ENCODE measurements around the gene VAT1L.

The VAT1L gene

DNA sequence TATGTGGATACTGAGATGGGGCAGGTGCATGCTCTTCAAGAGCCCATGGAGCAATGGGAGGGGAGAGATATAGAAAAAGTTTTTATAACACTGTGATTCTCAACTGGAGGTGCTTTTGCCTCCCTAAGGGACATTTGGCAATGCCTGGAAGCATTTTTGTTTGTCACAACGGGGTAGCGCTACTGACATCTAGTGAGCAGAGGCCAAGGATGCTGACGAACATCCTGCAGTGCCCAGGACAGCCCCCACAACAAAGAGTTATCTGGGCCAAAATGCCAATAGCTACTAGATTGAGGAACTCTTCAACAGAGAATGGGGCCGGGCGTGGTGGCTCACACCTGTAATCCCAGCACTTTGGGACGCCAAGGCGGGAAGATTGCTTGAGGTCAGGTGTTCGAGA, 166.8 kb downstream of the VAT1L start:
- Histone ChIP-seq H3K4me3 (ENCODE audit: low read depth, low read length) (no peak overlapping the region), H3K27ac (ENCODE audit: low read depth, low read length) (no peak overlapping the region), H3K9me3 (ENCODE audit: control insufficient read depth, insufficient read depth, low read depth, low read length) (0 out of 2 replicates have a peak, but pooled peaks cover 3% of the 10 kb centered on the region), H3K36me3 (ENCODE audit: control insufficient read depth, insufficient read depth, low read length) (peaks cover 4% of the 10 kb centered on the region; the same call in 1 of the 2 replicates), H3K9ac (ENCODE audit: low read length) (no peak overlapping the region), H3K4me1 (ENCODE audit: control insufficient read depth, insufficient read depth, low read length) (0 out of 2 replicates have a peak, but pooled peaks cover 3% of the 10 kb centered on the region), H3K27me3 (ENCODE audit: control insufficient read depth, insufficient read depth, low read length) (no peaks in the 10 kb centered on the region)

- Histone ChIP-seq H3K36me3 (ENCODE audit: control insufficient read depth, insufficient read depth, low read length) (peaks cover 4% of the 10 kb centered on the region; the same call in 1 of the 2 replicates), H3K27ac (ENCODE audit: low read depth, low read length) (no peak overlapping the region), H3K4me3 (ENCODE audit: low read depth, low read length) (no peak overlapping the region), H3K9me3 (ENCODE audit: control insufficient read depth, insufficient read depth, low read depth, low read length) (0 out of 2 replicates have a peak, but pooled peaks cover 3% of the 10 kb centered on the region), H3K27me3 (ENCODE audit: control insufficient read depth, insufficient read depth, low read length) (no peaks in the 10 kb centered on the region), H3K4me1 (ENCODE audit: control insufficient read depth, insufficient read depth, low read length) (0 out of 2 replicates have a peak, but pooled peaks cover 3% of the 10 kb centered on the region), H3K9ac (ENCODE audit: low read length) (no peak overlapping the region)
Measured at GRCh38 chr16:77956231-77956630, 167.9 kb downstream of the VAT1L start.

DNA sequence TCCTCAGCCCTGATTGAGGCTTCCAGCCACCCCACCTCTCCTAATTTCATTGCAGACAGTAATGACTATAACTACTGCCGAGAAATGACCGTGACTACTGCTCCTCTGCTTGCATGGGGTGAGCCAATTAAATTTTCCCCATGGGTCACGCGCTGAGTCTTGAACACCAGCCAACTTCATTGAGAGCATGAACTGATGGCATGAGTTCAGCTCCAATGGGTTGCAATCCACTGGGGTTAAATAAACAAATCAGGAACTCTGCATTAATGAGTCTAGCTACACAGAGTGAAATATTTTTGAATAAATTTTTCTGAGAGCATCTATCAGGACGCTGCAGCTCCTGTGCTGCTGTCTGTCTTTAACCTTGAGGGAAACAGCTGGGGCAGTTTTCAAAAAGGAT, 172.4 kb downstream of the VAT1L start:
- Histone ChIP-seq H3K27me3 (ENCODE audit: control insufficient read depth, insufficient read depth, low read length) (no peaks in the 10 kb centered on the region), H3K9me3 (ENCODE audit: control insufficient read depth, insufficient read depth, low read depth, low read length) (0 out of 2 replicates have a peak, but pooled peaks cover 3% of the 10 kb centered on the region), H3K4me3 (ENCODE audit: low read depth, low read length) (no peak overlapping the region), H3K27ac (ENCODE audit: low read depth, low read length) (no peak overlapping the region), H3K36me3 (ENCODE audit: control insufficient read depth, insufficient read depth, low read length) (peaks cover 4% of the 10 kb centered on the region; the same call in 1 of the 2 replicates), H3K9ac (ENCODE audit: low read length) (no peak overlapping the region), H3K4me1 (ENCODE audit: control insufficient read depth, insufficient read depth, low read length) (peaks cover 26% of the 10 kb centered on the region)

DNA sequence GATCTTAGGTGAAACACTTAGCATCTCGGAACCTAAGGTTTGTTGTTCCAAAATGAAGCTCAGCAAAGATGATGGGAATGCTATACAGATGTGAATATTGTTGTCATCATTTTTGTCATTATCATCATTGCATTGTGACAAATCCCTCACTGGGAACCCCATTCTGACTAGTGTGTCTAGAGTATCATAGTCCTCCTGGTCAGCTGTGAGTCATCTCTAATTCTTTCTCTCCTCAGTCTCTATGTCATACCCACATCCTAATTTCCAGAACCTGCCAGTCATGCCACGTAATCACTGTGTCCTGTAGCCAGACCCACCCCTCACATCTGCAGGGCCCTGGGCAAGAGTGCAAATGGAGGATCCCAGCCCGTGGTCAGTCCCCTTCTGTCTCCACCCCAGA, 173.4 kb downstream of the VAT1L start:
- Histone ChIP-seq H3K27ac (ENCODE audit: low read depth, low read length) (no peak overlapping the region), H3K36me3 (ENCODE audit: control insufficient read depth, insufficient read depth, low read length) (peaks cover 4% of the 10 kb centered on the region; the same call in 1 of the 2 replicates), H3K27me3 (ENCODE audit: control insufficient read depth, insufficient read depth, low read length) (no peaks in the 10 kb centered on the region), H3K4me3 (ENCODE audit: low read depth, low read length) (no peak overlapping the region), H3K4me1 (ENCODE audit: control insufficient read depth, insufficient read depth, low read length) (peaks cover 36% of the 10 kb centered on the region), H3K9ac (ENCODE audit: low read length) (no peak overlapping the region), H3K9me3 (ENCODE audit: control insufficient read depth, insufficient read depth, low read depth, low read length) (0 out of 2 replicates have a peak, but pooled peaks cover 3% of the 10 kb centered on the region)

GRCh38 chr16:77962689-77963088, 174.3 kb downstream of the VAT1L start:
- H3K4me1 ChIP-seq (ENCODE audit: control insufficient read depth, insufficient read depth, low read length), result peaks cover 42% of the 10 kb centered on the region
- no peak overlapping the region for H3K9ac ChIP-seq (ENCODE audit: low read length)
- no peak overlapping the region; the same call in 1 of the 2 replicates for H3K27ac ChIP-seq (ENCODE audit: low read depth, low read length)

DNA sequence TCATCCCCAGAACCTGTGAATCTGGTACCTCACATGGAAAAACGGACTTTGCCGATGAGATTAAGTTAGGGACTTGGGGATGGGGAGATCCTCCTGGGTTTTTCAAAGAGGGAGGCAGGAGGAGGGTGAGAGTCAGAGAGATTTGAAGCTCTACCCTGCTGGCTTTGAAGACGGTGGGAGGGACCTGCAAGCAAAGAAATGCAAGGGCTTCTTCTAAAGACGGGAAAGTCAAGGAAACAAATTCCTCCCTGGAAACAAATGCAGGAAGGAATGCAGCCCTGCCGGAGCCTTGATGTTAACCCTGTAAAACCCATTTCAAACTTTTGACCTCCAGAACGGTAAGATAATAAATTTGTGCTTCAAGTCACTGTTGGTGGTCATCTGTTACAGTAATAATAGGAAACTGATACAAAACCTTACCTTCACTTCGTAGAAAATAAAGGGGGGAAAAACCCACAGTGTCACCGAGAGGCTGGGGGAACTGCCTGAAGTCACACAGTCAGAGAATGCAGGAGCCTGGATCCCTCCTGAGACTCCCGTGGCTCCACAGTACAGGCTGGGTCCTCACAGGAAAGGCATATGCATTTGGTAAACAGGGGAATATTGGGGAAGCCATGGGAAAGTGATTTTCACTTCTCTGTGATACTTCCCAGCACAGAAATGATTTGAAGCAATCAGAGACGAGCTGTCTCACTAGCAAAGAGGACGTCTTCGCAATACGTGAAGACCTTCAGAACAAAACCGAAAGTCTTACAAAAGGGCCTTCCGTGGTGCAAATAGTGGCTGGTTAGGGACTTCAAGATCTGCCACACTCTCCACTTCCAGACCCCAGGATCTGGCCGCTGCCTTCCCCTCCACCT, 175.1 kb downstream of the VAT1L start:
- H3K27ac ChIP-seq (ENCODE audit: low read depth, low read length), result peak overlapping the region; percentile 66; the same call in 1 of the 2 replicates
- H3K4me3 ChIP-seq (ENCODE audit: low read depth, low read length), result peak overlapping the region; percentile 1; the same call in 1 of the 2 replicates
- H3K9me3 ChIP-seq (ENCODE audit: control insufficient read depth, insufficient read depth, low read depth, low read length), result no peaks in the 10 kb centered on the region
- peaks cover 48% of the 10 kb centered on the region for H3K4me1 ChIP-seq (ENCODE audit: control insufficient read depth, insufficient read depth, low read length)
- peak overlapping the region; percentile 69 for H3K9ac ChIP-seq (ENCODE audit: low read length)
- H3K27me3 ChIP-seq (ENCODE audit: control insufficient read depth, insufficient read depth, low read length), result no peaks in the 10 kb centered on the region
- H3K36me3 ChIP-seq (ENCODE audit: control insufficient read depth, insufficient read depth, low read length), result no peaks in the 10 kb centered on the region

More at GRCh38 chr16:77962689-77963088, 174.3 kb downstream of the VAT1L start:
- H3K27me3 ChIP-seq (ENCODE audit: control insufficient read depth, insufficient read depth, low read length), result no peaks in the 10 kb centered on the region
- 0 out of 2 replicates have a peak, but pooled peaks cover 3% of the 10 kb centered on the region for H3K9me3 ChIP-seq (ENCODE audit: control insufficient read depth, insufficient read depth, low read depth, low read length)
- H3K36me3 ChIP-seq (ENCODE audit: control insufficient read depth, insufficient read depth, low read length), result peaks cover 4% of the 10 kb centered on the region; the same call in 1 of the 2 replicates
- no peak overlapping the region for H3K4me3 ChIP-seq (ENCODE audit: low read depth, low read length)

- Histone ChIP-seq H3K27me3 (ENCODE audit: control insufficient read depth, insufficient read depth, low read length) (no peaks in the 10 kb centered on the region), H3K27ac (ENCODE audit: low read depth, low read length) (peak overlapping the region; percentile 95; the same call in 1 of the 2 replicates), H3K9me3 (ENCODE audit: control insufficient read depth, insufficient read depth, low read depth, low read length) (no peaks in the 10 kb centered on the region), H3K36me3 (ENCODE audit: control insufficient read depth, insufficient read depth, low read length) (no peaks in the 10 kb centered on the region), H3K4me1 (ENCODE audit: control insufficient read depth, insufficient read depth, low read length) (peaks cover 56% of the 10 kb centered on the region), H3K9ac (ENCODE audit: low read length) (peak overlapping the region; percentile 30), H3K4me3 (ENCODE audit: low read depth, low read length) (no peak overlapping the region)
Measured at GRCh38 chr16:77965346-77965745, 177.0 kb downstream of the VAT1L start.

DNA sequence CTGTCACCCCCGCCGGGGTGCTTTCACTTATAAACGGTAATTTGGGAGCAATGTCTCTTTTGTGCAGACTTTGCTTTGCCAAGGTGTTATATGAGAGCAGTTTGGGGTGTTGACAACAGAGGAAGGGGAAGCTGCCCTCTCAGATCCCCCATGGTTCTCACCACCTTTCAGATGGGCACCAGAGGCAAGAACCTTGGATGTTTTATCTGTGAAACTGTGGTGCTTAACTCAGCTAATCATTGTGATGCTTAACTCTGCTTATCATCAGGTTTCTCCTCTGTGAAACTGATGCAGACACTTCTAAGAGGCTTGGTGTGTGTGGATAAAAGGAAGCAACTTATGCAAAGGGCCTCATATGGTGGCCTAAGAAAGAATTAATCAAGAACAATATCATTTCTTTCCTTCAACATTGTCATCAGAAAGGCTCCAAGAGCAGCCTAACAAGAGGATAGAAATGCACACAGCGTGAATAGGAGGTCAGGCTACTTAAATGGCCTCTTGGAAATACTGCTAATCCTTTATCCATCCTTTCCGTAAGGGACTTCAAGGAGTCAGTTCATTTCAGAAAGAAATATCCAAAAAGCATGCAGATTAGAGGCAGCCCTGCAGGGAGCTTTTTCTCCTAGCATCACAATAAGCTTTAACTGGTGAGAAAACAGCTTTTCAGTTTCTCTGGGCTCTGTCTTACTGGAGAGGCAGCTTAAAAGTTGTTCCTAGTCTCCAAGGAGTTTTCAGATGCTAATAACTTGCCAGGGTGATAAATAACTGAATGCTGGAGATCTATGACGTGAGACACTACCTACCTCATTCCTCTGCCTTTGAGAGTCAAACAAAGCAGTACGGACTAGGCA, 178.9 kb downstream of the VAT1L start:
- H3K36me3 ChIP-seq (ENCODE audit: control insufficient read depth, insufficient read depth, low read length), result no peaks in the 10 kb centered on the region; the same call in 1 of the 2 replicates
- peak overlapping the region; percentile 85 for H3K9ac ChIP-seq (ENCODE audit: low read length)
- no peak overlapping the region for H3K4me3 ChIP-seq (ENCODE audit: low read depth, low read length)
- no peaks in the 10 kb centered on the region for H3K9me3 ChIP-seq (ENCODE audit: control insufficient read depth, insufficient read depth, low read depth, low read length)
- H3K27me3 ChIP-seq (ENCODE audit: control insufficient read depth, insufficient read depth, low read length), result no peaks in the 10 kb centered on the region
- H3K27ac ChIP-seq (ENCODE audit: low read depth, low read length), result peak overlapping the region; percentile 95
- H3K4me1 ChIP-seq (ENCODE audit: control insufficient read depth, insufficient read depth, low read length), result peaks cover 68% of the 10 kb centered on the region

- peak overlapping the region; percentile 62; the same call in 1 of the 2 replicates for H3K27ac ChIP-seq (ENCODE audit: low read depth, low read length)
- no peaks in the 10 kb centered on the region for H3K27me3 ChIP-seq (ENCODE audit: control insufficient read depth, insufficient read depth, low read length)
- H3K36me3 ChIP-seq (ENCODE audit: control insufficient read depth, insufficient read depth, low read length), result no peaks in the 10 kb centered on the region; the same call in 1 of the 2 replicates
- no peak overlapping the region for H3K9ac ChIP-seq (ENCODE audit: low read length)
- H3K4me3 ChIP-seq (ENCODE audit: low read depth, low read length), result no peak overlapping the region
- peaks cover 51% of the 10 kb centered on the region for H3K4me1 ChIP-seq (ENCODE audit: control insufficient read depth, insufficient read depth, low read length)
- H3K9me3 ChIP-seq (ENCODE audit: control insufficient read depth, insufficient read depth, low read depth, low read length), result no peaks in the 10 kb centered on the region
Measured at GRCh38 chr16:77969861-77970260, 181.5 kb downstream of the VAT1L start.

DNA sequence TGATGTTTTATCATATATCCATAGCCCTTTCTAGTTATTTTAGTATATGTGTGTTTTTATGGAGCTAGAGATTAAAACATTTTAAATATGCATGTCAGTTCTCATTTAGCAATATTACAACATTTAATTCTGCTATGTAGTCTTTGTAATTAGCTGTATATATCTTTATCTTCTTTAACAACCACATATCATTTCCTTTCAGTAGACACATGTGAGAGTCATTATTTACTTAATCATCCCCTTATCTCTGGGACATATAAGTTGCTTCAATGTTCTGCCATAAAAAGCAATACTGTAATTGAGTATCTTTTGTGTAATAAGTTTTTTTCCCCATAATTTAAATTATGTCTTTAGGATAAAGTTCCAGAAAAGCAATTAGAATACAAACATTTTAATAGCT, 182.0 kb downstream of the VAT1L start:
- no peak overlapping the region for H3K4me3 ChIP-seq (ENCODE audit: low read depth, low read length)
- peaks cover 46% of the 10 kb centered on the region for H3K4me1 ChIP-seq (ENCODE audit: control insufficient read depth, insufficient read depth, low read length)
- no peaks in the 10 kb centered on the region for H3K27me3 ChIP-seq (ENCODE audit: control insufficient read depth, insufficient read depth, low read length)
- peak overlapping the region; percentile 14; the same call in 1 of the 2 replicates for H3K27ac ChIP-seq (ENCODE audit: low read depth, low read length)
- H3K9ac ChIP-seq (ENCODE audit: low read length), result no peak overlapping the region
- no peaks in the 10 kb centered on the region for H3K9me3 ChIP-seq (ENCODE audit: control insufficient read depth, insufficient read depth, low read depth, low read length)
- H3K36me3 ChIP-seq (ENCODE audit: control insufficient read depth, insufficient read depth, low read length), result no peaks in the 10 kb centered on the region; the same call in 1 of the 2 replicates
